HG03135 (cell line): ENCODE measurements around the gene GOLM1.

Experiments used
- ATAC-seq: cut with Tn5 transposase; IDR thresholded peaks from one replicate; pipeline ENCODE4 v1.9.1; 2021; ENCODE audit warnings: mild to moderate bottlenecking, moderate library complexity; ENCODE audit not compliant: unreplicated experiment

GOLM1 gene

GRCh38 chr9:85994191-85994590, 105.2 kb downstream of the GOLM1 start:
- no peak for ATAC-seq

- ATAC-seq: no peak
Measured at GRCh38 chr9:85987236-85987635, 112.1 kb downstream of the GOLM1 start.

- ATAC-seq: no peak
Measured at GRCh38 chr9:85984457-85984856, 114.9 kb downstream of the GOLM1 start.

GRCh38 chr9:85981369-85981768, 118.0 kb downstream of the GOLM1 start:
- no peak for ATAC-seq

GRCh38 chr9:85978496-85978895, 120.9 kb downstream of the GOLM1 start:
- ATAC-seq: no peak
